Inferior parietal cortex (tissue), 1 donor: ENCODE results near the gene SUCNR1.
"Not testable (repeated sequence)": the region's sequence is repeated elsewhere in the genome, so short reads cannot be mapped to it uniquely, and the experiment has no call there.

Source experiments
- DNase-seq: peaks from one replicate; pipeline ENCODE4 v3.0.0-alpha.2; 2016; ENCODE audit errors: extremely low spot score

Gene SUCNR1

DNA sequence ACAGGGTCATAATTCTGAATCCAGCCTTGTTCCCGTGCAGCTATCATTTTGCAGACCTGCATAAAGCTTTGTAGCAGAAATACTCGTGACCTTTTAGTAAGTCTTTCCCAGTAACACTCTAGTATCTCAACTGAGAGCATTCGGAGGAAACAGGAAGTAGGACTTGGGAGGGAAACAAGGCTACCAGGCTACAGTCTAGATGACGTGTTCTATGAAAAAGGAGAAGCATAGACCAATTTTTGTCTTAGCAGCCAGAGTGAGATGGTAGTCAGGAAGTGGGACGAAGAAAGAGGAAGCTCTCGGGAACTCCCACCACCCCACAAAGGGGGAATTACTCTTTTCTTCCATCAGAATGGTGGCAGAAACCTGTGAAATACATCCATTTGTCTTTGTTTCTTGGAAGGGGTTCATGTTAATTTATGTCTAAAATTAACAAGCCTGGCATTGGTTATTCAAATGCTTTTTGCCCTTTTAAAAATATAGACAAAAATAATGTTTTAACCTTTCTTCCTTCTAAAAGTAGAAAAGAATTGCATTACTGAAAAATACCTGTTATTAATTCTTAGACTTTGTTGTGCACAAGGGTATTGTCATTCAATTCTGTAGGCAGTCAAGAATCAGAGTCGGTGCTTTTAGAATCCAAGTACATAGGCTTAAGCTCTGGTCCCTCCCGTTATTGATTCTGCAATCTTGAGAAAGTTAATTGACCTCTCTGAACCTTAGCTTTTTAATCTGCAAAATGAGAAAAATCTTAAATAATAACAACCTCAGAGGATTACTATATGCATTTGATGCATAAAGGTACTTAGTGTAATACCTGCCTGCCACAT lies 1.6 kb upstream of the SUCNR1 start:
- peak; percentile 38 for DNase-seq

DNA sequence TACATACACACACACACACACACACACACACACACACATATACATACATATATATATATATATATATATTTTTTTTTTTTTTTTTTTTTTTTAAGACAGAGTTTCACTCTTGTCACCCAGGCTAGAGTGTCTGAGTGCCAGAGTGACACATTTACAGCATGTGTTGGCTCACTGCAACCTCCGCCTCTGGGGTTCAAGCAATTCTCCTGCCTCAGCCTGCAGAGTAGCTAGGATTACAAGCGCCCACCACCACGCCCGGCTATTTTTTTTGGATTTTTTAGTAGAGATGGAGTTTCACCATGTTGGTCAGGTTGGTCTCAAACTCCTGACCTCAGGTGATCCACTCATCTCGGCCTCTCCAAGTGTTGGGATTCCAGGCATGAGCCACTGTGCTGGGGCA lies 636 bp downstream of the SUCNR1 start:
- not testable (repeated sequence) for DNase-seq

DNA sequence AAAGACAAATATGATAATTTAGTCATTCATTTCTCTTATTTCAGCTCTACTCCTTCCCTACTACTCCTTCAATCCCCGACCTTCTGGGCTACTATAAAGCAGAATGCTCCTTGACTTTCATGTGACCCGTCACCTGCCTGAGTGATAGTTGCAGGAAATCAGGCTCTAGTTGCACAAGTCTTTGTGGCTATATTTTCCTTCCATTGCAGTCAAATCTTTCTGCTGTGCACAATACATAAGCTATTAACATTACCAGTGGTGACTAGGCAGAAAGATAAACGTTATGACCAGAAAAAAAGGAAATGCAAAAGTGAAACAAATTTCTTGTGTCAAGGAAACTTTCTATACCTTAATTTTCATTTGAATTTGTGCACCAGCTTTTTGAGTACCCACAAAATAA lies 2.3 kb downstream of the SUCNR1 start:
- no peak for DNase-seq

DNA sequence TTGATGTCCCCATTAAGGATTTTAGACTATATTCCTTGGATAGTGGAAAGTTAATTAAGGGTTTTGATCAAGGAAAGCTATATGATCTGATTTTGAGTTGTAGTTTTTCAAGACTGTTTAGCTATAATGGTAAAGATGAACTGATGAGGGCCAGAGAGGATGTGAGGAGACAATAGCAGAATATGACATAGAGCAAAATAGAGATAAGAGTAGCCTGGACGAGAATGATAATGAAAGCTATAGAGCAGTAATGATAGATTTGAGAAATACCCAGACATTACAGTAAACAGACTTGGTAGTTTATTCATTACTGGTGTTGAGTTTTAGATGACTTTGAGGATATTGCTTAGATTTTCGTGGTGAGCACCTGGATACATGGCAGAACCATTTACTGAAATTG lies 3.8 kb downstream of the SUCNR1 start:
- DNase-seq: no peak

DNA sequence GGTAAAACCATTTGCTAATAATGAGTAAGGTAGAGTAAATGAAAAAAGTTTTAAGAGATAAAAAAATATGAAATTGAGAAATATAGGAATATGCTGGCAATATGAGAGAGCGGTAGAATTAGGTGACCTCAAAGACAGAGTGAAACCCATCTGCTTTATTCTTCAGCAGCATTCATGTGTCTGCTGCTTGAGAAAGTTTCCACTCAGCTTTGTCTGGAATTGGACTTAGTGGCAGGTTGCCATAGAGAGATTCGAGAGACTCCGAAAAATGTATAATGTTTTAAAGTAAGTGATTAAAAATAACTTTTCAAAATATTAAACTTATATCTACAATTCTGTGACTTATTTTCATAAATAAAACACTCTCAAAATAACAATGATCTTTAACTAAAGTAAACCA lies 5.0 kb downstream of the SUCNR1 start:
- no peak for DNase-seq

DNA sequence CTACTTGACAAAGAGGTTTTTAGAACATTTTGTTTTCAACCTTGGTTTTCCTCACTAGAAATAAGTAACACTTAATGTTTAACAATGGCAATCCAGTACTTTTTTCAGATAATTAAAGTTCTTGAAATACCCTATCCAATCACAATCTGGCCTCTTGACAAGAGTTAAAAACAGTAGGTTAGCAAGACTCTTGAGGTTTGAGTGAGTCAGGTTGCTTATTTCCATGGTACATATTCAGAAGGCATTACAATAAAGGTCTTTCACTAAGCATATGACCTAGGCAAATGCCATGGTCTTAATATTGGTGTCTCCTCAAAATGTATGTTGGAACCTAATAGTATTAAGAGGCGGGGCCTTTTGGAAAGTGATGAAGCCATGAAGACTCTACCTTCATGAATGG lies 5.6 kb downstream of the SUCNR1 start:
- DNase-seq: no peak

DNA sequence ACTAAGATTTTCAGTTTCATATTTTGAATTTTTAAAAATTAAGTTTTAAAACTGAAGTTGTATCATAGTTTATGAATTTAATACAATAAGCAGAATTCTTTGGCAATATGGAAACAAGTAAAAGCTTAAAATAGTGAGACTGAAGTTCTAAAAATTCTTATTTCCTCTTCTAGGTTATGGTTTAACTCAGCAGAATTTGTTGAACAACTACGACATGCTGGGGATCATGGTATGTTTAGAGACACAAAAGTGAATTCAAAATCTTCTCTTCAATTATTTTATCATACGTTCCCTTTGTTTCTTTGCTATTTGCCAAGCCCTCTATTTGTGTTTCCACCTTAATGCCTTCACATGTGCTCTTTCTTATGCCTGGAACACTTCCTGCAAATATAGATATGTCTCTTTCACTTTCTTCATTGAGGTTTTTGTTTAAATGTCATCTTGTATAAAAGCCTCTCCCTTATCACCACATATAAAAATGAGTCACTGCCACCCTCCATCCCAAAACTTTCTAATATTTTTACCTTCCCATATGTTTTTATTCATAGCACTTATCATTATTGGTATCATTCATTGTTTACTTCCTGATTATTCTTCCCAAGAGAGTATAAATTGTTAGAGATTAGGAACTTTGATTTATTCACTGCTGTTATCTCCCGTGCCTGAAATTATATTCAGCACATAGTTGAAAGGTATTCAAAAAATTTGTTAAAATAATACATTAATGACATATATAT lies 6.4 kb downstream of the SUCNR1 start:
- DNase-seq: no peak

DNA sequence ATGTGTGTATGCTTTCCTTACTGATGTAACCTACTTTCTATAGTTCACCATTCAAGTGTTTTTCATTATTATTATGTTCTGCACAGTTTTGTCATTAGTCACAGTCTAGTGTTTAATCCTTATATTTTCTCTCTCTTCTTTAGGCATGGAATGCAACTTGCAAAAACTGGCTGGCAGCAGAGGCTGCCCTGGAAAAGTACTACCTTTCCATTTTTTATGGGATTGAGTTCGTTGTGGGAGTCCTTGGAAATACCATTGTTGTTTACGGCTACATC lies 6.9 kb downstream of the SUCNR1 start:
- DNase-seq: no peak

DNA sequence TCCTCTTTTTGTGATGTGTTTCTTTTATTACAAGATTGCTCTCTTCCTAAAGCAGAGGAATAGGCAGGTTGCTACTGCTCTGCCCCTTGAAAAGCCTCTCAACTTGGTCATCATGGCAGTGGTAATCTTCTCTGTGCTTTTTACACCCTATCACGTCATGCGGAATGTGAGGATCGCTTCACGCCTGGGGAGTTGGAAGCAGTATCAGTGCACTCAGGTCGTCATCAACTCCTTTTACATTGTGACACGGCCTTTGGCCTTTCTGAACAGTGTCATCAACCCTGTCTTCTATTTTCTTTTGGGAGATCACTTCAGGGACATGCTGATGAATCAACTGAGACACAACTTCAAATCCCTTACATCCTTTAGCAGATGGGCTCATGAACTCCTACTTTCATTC lies 7.7 kb downstream of the SUCNR1 start:
- no peak for DNase-seq

DNA sequence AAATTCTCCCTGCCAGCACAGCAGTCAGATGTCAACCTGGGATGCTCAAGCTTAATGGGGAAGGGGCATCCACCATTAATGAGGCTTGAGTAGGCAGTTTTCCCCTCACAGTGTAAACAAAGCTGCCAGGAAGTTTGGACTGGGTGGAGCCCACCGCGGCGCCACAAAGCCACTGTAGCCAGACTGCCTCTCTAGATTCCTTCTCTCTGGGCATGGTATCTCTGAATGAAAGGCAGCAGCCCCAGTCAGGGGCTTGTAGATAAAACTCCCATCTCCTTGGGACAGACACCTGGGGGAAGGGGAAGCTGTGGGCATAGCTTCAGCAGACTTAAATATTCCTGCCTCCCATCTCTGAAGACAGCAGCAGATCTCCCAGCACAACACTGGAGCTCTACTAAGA lies 12.0 kb downstream of the SUCNR1 start:
- not testable (repeated sequence) for DNase-seq

DNA sequence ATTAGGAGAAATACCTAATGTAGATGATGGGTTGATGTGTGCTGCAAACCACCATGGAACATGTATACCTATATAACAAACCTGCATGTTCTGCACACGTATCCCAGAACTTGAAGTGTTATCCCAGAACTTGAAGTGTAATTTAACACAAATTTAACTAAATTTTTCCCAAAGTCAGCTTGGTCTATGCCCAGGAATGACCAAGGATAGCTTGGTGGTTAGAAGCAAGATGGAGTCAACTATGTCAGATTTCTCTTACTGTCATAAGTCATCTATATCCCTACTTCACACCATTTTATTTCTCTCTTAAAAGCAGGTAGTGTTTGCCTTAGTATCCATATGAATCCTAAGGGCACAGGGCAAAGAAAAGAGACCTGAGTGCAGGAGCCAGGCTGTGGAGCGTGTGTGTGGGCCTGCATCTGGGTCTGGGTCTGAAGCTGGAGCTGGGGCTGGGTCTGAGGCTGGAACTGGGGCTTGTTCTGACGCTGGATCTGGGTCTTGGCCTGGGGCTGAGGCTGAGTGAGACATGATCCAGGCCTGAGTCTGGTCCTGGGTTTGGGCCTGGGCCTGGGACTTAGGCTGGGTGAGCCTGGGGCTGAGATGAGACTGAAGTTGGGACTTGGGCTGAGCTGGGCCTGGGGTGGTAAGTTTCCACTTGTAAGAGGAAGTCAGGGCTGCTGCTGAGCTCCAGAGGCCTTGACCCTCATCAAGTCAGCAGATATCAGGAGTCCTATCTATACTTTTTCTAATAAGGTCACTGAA lies 14.2 kb downstream of the SUCNR1 start:
- not testable (repeated sequence) for DNase-seq

DNA sequence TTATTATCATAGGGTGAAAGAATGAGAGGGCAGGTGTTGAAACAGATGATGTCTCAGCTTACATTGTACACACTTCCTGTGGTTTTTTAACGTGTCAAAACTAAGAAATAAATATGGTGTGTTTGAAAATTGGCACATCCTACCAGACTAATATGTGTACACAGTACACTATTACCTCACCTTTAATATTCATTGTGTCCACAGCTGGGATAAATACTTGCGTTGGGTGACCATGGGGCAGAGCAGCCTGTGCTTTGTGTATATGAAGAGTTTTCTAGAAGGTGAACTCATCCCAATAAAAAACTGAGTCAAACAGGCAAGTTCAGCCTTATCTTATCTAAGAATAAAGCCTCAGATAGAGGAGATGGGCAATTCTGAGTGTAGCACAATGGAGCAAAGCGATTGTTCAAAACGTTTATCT lies 17.3 kb downstream of the SUCNR1 start:
- no peak for DNase-seq

DNA sequence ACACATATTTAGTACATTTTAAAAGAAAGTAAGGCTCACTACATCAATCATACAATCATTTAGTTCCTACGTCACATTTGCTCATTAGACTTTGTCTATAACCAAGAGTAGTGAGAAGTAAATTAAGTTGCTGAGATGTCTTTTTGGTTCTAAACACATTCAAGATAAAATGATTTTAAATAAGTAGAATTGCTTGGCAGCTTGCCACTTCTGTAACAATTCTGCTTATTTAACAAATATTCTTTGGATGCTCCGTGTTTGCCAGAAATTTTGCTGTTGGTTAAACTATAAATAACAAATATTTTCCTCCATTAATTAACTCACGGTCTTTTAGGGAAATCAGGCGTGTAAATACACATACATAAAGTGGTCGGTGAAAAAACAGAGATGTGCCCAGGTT lies 18.3 kb downstream of the SUCNR1 start:
- no peak for DNase-seq

DNA sequence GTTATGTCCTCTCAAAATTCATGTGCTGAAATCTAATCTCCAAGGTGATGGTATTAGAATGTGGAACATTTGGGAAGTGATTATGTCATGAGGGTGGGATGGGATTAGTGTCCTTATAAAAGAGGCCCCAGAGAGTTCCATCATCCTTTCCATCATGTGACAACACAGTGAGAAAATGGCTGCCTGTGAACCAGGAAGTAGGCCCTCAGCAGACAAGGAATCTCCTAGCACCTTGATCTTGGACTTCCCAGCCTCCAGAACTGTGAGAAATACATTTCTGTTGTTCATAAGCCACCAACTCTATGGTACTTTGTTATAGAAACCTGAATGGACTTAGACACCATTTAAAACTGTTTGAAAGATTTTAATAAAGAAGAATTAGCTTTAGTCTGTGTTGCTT lies 20.8 kb downstream of the SUCNR1 start:
- DNase-seq: no peak

DNA sequence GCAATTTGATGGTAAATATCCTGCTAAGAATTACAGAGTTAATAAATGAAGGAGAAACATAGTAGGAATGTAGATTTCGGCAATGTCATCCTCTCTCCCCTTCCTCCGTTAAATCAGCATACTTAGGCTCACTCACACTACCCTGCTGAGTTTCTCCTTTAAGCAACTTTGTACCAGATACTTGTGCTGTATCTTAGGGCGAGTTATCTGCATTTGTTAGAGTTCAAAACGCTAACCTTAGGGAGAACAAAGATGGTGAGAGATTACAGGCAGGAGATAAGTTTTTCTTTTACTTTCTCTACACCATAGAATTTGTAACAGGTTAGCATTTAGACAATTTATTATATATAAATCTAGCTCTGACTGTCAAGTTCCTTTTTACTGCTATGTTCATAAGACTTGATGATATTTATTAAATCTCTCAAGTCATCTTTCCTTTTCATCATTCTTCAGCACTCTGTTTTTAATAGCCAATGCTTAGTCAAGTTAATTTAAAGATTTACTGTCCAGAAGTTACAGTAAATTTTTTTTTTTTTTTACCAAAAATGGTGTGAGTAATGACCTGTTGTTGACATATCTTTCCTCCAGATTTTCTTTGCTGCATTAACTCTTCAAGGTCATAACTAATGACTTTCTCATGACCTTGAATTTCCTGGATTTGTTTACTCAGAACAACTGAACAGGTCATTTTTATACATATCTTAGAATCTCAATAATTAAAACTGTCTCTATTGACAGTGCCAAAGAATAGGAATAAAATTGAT lies 22.2 kb downstream of the SUCNR1 start:
- no peak for DNase-seq

DNA sequence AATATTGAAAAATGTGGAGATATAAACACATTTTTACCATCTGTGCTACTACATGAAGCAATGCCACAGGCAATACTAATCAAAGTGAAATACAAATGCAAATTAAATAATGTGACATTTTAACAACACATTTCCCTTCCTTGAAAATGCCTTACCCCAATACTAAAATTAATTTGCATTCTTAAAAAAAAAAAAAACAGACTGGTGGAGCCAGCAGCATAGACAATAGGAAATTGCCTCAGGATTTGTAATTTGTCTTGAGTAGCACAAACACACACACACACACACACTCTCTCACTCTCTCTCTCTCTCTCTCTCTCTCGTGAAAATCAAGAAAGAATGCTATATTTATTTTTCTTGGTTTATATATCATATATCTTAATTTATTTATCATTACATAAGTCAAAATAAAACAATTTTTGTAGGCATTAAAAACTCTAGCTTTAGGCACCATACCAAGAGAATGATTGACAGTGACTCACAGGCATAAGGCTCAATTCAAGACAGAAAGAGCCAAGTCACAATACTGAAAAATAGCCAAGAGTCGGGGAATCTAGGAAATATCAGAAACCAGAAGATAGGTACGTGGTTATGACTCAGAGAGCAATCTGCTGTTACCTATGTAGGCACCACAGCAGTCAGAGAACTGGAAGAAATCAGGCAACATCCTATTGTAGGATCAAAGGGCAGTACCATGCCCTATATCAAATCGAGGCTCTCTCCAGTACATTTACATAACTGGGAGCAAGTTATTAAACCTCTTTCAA lies 23.0 kb downstream of the SUCNR1 start:
- DNase-seq: no peak

DNA sequence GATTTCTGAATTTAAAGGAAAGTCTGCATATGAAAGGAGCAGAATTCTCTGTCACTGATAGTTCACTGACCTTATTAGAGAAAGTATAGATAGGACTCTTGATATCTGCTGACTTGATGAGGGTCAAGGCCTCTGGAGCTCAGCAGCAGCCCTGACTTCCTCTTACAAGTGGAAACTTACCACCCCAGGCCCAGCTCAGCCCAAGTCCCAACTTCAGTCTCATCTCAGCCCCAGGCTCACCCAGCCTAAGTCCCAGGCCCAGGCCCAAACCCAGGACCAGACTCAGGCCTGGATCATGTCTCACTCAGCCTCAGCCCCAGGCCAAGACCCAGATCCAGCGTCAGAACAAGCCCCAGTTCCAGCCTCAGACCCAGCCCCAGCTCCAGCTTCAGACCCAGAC lies 24.7 kb downstream of the SUCNR1 start:
- DNase-seq: not testable (repeated sequence)

DNA sequence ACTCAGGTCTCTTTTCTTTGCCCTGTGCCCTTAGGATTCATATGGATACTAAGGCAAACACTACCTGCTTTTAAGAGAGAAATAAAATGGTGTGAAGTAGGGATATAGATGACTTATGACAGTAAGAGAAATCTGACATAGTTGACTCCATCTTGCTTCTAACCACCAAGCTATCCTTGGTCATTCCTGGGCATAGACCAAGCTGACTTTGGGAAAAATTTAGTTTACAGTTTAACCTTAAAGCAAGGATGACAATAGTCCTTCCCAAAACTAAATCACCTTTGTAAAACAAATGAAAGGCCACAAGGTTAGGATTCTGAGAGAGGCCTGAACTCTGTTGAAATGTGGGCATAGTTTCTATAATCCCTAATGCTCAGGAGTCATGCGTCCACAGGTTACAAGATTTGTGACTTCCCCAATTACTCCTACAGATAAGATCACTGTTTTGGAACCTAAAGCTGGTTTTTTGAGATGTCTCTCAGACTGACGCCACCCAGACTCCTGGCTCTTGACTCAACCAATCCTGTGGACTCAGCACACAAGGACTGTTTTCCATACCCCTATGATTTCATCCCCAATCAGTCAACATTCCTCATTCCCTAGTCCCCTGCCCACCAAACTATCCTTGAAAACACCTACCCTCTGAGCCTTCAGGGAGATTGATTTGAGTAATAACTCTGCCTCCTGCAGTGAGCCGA lies 25.3 kb downstream of the SUCNR1 start:
- DNase-seq: not testable (repeated sequence)

DNA sequence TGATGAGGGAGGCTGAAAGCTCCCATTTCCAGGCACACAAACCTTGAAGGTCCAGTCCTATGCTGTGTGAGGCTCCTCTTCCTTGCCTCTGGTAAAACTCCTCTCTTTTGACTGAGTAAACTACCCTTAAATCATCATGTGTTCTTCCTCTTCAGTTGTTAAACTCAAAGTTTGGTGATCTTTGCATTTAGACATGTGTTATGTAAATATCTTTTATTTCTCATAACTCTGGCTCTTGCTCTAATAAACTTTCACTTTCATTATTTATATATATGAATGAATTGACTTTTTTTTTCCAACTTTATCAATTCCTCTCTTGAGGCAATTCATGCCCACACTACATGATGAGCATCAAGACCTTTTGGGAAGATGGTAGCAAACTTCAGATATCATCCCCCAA lies 26.6 kb downstream of the SUCNR1 start:
- DNase-seq: no peak

DNA sequence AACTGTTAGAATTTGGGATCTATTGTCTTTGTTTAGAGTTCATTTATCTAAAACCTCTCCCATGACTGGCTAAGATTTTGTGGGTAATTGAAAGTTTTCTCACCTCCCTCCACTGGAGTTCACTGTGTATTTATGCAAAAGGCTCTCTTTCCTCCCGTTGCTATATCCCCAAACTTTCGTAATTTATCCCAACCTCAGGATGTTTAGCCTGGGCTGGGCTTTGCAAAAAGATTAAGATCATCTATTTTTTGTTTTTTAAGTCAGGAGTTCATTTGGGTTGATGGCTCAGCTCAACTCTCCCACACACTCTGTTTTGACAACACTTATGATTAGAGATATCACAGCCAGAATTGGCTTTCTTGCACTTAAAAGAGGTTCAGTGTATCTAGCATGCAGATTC lies 27.0 kb downstream of the SUCNR1 start:
- DNase-seq: no peak
